Psoas muscle (tissue), 8 donors: ENCODE results near the gene CWC22. TPM values are rescaled to one million over a fixed set of nuclear protein-coding genes. Genes with fewer than 3 reads are reported as not detected.
"Not testable (repeated sequence)": the region's sequence is repeated elsewhere in the genome, so short reads cannot be mapped to it uniquely, and the experiment has no call there.

ENCODE experiments used
- ATAC-seq, 4 donors: fragments of 200-7000 bp; cut with Tn5 transposase; one replicate each; pipeline ENCODE4 v1.9.1; 2020; ENCODE audit warnings: moderate library complexity in 3 of 4, mild to moderate bottlenecking in 2 of 4
- DNase-seq, 2 donors: peaks; one replicate each; pipeline ENCODE4 v3.0.0-alpha.2; 2020
- H3K27ac ChIP-seq: fragments of 200-600 bp; one replicate; pipeline ENCODE4 v1.8.0; 2022
- H3K27me3 ChIP-seq, 3 donors: fragments of 200-600 bp in 1 of 3; one replicate each; pipeline versions ENCODE4 v1.6.1 to v1.8.0; 2013 to 2022; ENCODE audit warnings: low read length in 2 of 3, mild to moderate bottlenecking in 2 of 3, moderate library complexity in 1 of 3; ENCODE audit not compliant: insufficient read depth in 3 of 3
- H3K36me3 ChIP-seq, 2 donors: fragments of 200-600 bp in 1 of 2; one replicate each; pipeline versions ENCODE4 v1.6.1 to v1.8.0; 2013 to 2022; ENCODE audit warnings: low read depth in 1 of 2, mild to moderate bottlenecking in 1 of 2, moderate library complexity in 1 of 2; ENCODE audit not compliant: insufficient read depth in 1 of 2
- H3K4me1 ChIP-seq: fragments of 200-600 bp; one replicate; pipeline ENCODE4 v1.8.0; 2022
- H3K4me3 ChIP-seq: fragments of 200-600 bp; one replicate; pipeline ENCODE4 v1.8.0; 2022; ENCODE audit warnings: mild to moderate bottlenecking
- H3K9me3 ChIP-seq: fragments of 200-600 bp; one replicate; pipeline ENCODE4 v1.8.0; 2022
- CTCF ChIP-seq: fragments of 200-600 bp; IDR thresholded peaks from one replicate; pipeline ENCODE4 v1.8.0; 2022; ENCODE audit warnings: antibody characterized with exemption
- WGBS, 3 donors: extraction: QIAGEN DNeasy Blood & Tissue Kit; methylation state at CpG; one replicate each; pipeline versions ENCODE4 v1.1.6 to v1.1.7; 2013; 5-methylcytosine and 5-hydroxymethylcytosine counted together
- intact Hi-C, 2 donors: fragments of 100-400 bp; cut with DNase I; formaldehyde crosslinking; loops; one replicate each; pipeline versions ENCODE4 v1.11.0 to v1.14.2; 2022
- long read RNA-seq, 2 donors: library from polyadenylated mRNA; unstranded; transcript quantifications; one replicate each; pipeline ENCODE4 v2.0.0, GENCODE V29; 2021
- polyA plus RNA-seq, 3 donors: library from polyadenylated mRNA; stranded (reverse); fragments of 200-250 nt; gene quantifications; one replicate each; pipeline ENCODE4 v1.2.3, GENCODE V29; 2013
- total RNA-seq, 4 donors: library from RNA; stranded (reverse); fragmentation: NEBNext Ultra II Directional in 2 of 4; extraction: Animal tissue kit (Norgen Biotek cat#: 25700) in 2 of 4; gene quantifications; one replicate each; pipeline versions ENCODE4 v1.2.1 to v1.2.4, GENCODE V29; 2021 to 2023
- donor health status: healthy with polysubstance abuse.
- donor health status: DM: no; HTN: no; CAD: no; lungs with moderate emphysema.
- donor health status: Bipolar disorder and iron deficiency.
- donor health status: healthy.
- donor health status: DM: yes; HTN: yes; CAD: no.
- donor health status: DM: no; HTN: no; CAD: no.
- donor health status: DM: no; HTN: no; CAD: no.
- donor health status: DM: yes; HTN: yes; CAD: no.

CWC22 gene
- total RNA-seq (10 to 100 TPM; 11.4 to 19.0 (median 15.9) TPM), polyA plus RNA-seq (10 to 100 TPM; 10.2 to 21.7 (median 18.9) TPM)
- long read RNA-seq, donor 1, transcript CWC22-201 (20 exons, 2,392 nt): major isoform, 6 of 9 reads
- long read RNA-seq, donor 1, partial matches to known transcripts: 2 of 9 reads
- long read RNA-seq, donor 1, other reads (novel, unspliced or antisense): 1 of 9 reads
- long read RNA-seq, donor 2, transcript CWC22-201 (20 exons, 2,392 nt): major isoform, 22 of 33 reads
- long read RNA-seq, donor 2, partial matches to known transcripts: 4 of 33 reads
- long read RNA-seq, donor 2, other reads (novel, unspliced or antisense): 7 of 33 reads

- intact Hi-C loops: no loop called here
- Histone ChIP-seq H3K9me3 (no peaks in the 10 kb centered on the region), H3K27me3 (no peaks in the 10 kb centered on the region), H3K4me1 (peaks cover 20% of the 10 kb centered on the region), H3K36me3 (no peaks in the 10 kb centered on the region), H3K27ac (peak within 1 kb of the TSS; percentile 98), H3K4me3 (peak within 1 kb of the TSS; percentile 87)
- TF ChIP-seq CTCF: no peak
- 0 to 1% (median 0%) methylated on average over 46 of the region's 46 CpGs for WGBS, 3 donors
- DNase-seq: peak; percentile 80 to 89
- peak; percentile 95 to 98 (median 98) for ATAC-seq
Measured at GRCh38 chr2:180006781-180007579, at the start of gene CWC22. Gene CWC22, minus strand, starts transcription at chr2:180007297. Its CDS starts 13,956 bp downstream, at chr2:179993341.

- no peaks in the 10 kb centered on the region for H3K36me3 ChIP-seq
- TF ChIP-seq CTCF: no peak
- intact Hi-C loops: no loop called here
- 28 to 34% (median 32%) methylated on average over 15 of the region's 15 CpGs for WGBS, 3 donors
- H3K27me3 ChIP-seq: peaks cover 0 to 2% (median 0%) of the 10 kb centered on the region in 3 donors
- DNase-seq: no peak
- no peaks in the 10 kb centered on the region for H3K9me3 ChIP-seq
- H3K4me1 ChIP-seq: no peaks in the 10 kb centered on the region
- ATAC-seq: no peak
- no peak overlapping the region for H3K27ac ChIP-seq
- H3K4me3 ChIP-seq: no peak overlapping the region
Measured at GRCh38 chr2:180056367-180057118, 49.4 kb upstream of the CWC22 start.

- not testable (repeated sequence) for DNase-seq
Measured at GRCh38 chr2:180054576-180054975, 47.5 kb upstream of the CWC22 start.

GRCh38 chr2:180050246-180050645 lies 43.1 kb upstream of the CWC22 start:
- no peak for TF ChIP-seq CTCF
- Histone ChIP-seq H3K36me3 (no peaks in the 10 kb centered on the region), H3K4me3 (no peak overlapping the region), H3K27ac (no peak overlapping the region), H3K4me1 (no peaks in the 10 kb centered on the region), H3K9me3 (no peaks in the 10 kb centered on the region), H3K27me3 (peaks cover 0 to 2% (median 0%) of the 10 kb centered on the region in 3 donors)
- WGBS, 3 donors: 49 to 75% (median 67%) methylated on average over 3 of the region's 3 CpGs
- DNase-seq: no peak
- no peak for ATAC-seq
- intact Hi-C loops: no loop called here

More at GRCh38 chr2:180054576-180054975, 47.5 kb upstream of the CWC22 start:
- 0 to 68% (median 45%) methylated on average over 1 of the region's 1 CpG for WGBS, 3 donors
- intact Hi-C loops, H3K27ac ChIP-seq, H3K36me3 ChIP-seq, H3K27me3 ChIP-seq, H3K4me3 ChIP-seq, ATAC-seq, H3K4me1 ChIP-seq, H3K9me3 ChIP-seq: not testable (repeated sequence)
